ENCODE measurements around the gene HSF2BP.
"Not testable (repeated sequence)": the region's sequence is repeated elsewhere in the genome, so short reads cannot be mapped to it uniquely, and the experiment has no call there.

Gene HSF2BP

GRCh38 chr21:43616861-43617260 lies 42.4 kb downstream of the HSF2BP start:
- not testable (repeated sequence) for DNase-seq

DNA sequence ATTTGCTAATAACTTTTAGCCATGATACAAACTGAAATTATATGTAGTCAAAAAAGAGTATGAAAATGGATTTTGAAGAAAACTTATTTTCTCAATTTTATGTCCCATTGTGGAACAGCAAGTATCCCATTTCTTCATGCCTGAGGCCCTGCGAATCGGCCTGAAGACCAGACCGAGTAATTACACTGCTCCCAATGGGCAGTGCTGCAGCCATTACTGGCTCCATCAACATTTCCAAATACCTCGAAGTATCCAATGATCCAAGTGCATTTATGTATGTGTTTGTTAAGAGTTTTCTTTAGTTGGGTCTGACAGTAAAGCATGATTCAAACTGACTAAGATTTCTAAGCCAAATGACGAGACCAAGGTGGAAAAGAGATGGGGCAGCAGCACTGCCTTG lies 44.4 kb downstream of the HSF2BP start:
- no peak for DNase-seq

- no peak for DNase-seq
Measured at GRCh38 chr21:43613755-43614638, 45.3 kb downstream of the HSF2BP start.

DNA sequence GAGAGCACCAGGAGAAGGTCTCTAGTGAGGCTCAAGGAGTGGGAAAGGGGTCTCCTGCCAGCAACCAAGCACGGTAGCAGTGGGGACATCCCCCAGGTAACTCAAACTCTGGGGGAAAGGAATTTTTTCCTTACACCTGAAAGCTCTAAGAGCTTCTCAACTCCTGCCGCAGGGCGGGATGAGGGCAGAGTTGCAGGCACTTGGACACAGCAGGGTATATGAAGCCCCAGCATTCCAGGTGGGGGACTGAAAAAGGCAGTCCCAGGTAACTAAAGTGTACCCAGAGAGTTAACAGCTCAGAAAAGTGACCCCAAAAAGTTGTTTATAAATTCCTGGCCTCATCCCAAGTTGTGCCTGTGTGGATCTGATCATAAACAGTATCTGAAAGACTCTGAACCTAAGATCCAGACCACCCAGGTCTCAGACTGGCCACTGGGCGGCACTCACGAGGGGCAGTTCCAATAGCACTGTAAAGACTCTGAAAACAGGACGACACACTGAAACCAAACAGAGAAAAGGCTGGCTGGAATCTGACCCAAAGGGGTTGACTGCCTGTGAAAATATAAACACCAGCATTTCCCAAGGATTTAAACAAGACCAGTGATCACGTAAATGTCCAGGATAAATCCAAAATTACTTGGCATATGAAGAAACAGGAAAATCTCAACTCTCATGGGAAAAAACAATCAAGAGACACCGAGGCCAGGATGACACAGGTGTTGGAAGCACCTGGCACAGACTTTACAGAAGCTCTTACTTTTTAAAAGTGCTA lies 47.5 kb downstream of the HSF2BP start:
- no peak for DNase-seq

DNA sequence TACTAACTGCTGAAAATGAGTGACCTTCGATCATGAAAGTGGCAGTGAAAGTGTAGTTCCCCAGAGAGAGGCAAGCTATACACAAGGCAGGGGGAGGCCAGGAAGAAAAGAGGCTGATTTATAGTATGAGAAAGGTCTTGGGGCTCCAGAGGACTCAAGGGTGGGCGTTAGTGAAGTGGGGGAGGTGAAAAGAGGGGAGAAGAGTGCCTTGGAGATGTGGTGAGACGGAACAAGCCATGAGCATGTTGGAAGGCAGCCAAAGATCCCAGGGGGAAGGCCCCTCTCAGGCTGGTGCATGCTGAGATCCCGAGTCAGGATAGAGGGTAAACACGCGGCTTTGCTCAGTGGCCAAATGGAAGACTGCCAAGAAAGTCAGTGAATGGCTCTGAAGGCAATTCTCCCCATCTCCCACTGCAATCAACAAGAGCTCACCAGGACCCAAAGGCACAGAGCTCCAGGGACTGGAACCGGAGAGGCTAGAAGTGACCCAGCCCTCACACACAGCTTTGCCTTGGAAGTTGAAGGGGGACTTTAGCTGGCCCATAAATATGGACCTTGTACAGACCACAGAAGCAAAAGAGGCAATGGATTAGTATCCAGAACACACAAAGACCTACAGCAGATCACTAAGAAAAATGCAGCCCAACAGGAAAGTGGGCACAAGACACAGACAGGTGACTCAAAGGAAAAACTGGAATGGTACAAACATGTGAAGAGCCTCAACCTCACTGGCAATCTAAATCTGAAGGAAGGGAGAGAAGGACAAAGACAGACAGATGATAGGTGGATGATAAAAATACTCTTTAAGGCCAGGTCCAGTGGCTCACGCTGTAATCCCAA lies 49.6 kb downstream of the HSF2BP start:
- DNase-seq = no peak

GRCh38 chr21:43608664-43609063 lies 50.6 kb downstream of the HSF2BP start:
- DNase-seq = no peak

DNA sequence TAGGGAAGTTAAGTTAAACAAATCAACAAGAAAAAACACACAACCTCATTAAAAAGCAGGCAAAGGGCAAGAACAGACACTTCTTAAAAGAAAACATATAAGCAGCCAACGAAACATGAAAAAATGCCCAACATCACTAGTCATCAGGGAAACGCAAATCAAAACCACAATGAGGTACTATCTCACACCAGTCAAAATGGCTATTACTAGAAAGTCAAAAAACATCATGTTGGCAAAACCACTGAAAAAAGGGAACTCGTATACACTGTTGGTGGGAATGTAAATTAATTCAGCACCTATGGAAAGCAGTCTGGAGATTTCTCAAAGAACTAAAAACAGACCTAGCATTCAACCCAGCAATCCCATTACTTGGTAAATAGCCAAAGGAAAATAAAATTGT lies 51.1 kb downstream of the HSF2BP start:
- DNase-seq = no peak

GRCh38 chr21:43605320-43606215 lies 53.7 kb downstream of the HSF2BP start:
- DNase-seq = no peak

DNA sequence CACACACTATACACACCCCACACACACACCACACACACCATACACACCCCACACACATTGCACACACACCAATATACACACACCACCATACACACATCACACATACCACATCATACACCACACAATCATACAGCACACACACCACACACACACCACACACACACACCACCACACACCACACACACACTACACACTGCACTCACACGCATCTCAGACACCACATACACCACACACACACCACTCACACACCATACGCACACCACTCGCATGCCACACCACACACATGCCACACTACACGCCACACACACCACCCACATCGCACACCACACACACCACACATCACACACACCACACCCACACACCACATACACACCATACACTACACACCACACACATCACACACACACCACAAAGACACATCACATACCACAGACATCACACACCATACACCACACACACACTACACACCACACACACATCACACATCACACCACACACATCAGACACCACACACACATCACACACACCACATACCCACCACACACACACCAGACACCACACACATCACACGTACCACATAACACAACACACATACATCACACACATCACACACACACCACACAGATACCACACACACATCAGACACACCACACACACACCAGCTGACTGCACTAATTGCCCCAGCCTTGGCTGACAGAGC lies 54.6 kb downstream of the HSF2BP start:
- no peak for DNase-seq

DNA sequence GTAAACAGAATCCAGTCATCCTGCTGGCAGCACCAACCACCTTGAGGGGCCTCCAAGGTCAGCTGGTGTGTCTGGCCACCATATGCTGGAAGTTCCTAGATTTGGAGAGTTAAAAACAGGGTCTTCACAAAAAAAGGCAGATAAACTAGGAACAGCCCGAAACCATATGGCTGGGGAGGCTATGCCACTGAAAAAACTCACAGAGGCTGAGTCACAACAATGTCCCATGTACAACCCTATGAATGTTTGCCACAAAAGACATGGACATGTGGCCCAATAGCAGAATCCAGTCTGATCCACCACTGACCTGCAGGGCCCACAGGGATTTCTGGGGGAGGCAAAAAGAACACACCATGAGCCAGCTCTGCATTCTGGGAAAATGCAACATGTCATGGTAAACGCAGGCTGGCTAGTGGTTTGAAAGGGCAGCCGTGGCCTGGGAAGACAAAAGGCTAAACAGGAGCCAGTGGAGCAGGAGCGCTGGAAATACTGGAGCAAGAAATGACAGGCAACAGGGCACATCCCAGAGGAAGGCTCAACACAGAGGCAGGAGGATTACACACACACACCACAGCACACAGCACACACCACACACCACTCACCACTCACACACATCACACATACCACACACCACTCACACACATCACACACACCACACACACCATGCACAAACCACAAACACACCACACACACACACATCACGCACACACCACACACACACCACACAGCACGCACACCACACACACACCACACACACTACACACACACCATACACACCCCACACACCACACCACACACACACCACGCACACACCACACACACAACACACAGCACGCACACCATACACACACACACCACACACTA lies 55.4 kb downstream of the HSF2BP start:
- no peak for DNase-seq

- no peak for DNase-seq
Measured at GRCh38 chr21:43603233-43603626, 56.1 kb downstream of the HSF2BP start.

- no peak for DNase-seq
Measured at GRCh38 chr21:43602266-43603232, 56.7 kb downstream of the HSF2BP start.

GRCh38 chr21:43600642-43601402 lies 58.5 kb downstream of the HSF2BP start:
- DNase-seq = no peak

DNA sequence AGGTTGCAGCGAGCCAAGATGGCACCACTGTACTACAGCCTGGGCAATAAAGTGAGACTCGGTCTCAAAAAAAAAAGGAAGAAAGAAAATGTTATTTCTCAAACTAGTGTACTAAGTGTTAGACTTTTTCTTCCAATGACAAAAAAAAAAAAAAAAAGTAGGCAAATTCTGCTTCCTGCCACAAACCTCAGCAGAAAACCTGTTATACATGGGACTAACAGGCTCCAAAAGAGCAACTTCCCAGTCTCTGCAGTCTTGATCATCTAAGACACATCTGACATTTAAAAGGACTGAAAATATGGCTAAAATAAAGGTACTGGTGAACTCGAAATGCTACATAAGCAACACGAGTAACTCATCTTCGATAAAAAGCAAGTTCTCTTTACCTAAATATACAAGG lies 59.6 kb downstream of the HSF2BP start:
- DNase-seq = no peak

DNA sequence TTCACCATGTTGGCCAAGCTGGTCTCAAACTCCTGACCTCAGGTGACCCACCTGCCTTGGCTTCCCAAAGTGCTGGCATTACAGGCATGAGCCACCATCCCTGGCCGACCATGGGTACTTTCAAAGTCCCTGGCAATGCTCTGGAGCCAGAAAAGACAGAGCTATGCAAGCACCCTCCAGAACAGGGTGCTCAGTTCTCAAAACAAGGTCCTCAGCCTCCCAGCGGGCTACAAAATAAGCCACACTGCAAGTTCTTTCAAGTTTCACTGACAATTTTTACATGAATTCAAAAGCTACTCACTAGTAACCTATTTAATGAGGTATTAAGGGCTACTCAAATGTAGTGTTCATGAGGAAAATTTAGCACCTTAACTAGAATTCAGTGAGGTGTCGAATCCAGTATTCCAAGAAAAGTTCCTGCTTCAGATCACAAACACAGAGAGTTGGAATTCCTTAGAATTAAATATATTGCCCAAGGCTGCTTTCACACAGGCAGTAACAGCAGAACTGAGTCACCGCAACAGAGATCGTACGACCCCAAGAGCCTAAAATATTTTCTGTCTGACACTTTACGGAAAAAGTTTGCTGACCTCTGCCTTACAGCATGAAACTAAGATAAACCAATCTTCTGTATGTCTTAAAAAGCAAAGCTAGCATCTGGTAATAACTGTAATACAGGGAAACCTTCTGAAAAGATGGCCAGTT lies 60.7 kb downstream of the HSF2BP start:
- DNase-seq = no peak

DNA sequence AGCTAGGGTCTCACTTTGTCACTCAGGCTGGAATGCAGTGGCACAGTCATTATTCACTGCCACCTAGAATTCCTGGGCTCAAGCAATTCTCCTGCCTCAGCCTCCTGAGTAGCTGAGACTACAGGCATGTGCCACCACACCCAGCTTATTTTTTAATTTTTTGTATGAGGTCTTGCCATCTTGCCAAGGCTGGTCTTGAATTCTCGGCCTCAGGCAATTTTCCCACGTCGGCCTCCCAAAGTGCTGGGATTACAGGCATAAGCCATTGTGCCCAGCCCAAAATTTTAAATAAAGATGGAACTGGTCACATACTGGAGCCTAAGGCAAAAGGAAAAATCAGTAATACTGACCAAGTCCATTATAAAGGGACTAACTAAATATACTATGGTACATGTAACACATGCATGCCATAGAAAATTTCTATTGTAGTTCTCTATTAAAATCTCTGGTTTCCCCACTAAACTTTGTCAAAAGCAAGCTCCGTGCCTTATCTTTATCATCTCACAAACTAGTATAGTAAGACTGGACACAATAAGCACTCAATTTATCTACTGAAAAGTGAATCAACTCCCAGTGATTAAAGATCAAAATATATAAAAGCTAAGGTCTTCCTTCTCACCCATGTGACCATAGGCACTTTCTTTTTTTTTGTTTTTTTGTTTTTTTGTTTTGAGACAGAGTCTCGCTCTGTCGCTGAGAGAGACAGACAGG lies 61.6 kb downstream of the HSF2BP start:
- DNase-seq = no peak

DNA sequence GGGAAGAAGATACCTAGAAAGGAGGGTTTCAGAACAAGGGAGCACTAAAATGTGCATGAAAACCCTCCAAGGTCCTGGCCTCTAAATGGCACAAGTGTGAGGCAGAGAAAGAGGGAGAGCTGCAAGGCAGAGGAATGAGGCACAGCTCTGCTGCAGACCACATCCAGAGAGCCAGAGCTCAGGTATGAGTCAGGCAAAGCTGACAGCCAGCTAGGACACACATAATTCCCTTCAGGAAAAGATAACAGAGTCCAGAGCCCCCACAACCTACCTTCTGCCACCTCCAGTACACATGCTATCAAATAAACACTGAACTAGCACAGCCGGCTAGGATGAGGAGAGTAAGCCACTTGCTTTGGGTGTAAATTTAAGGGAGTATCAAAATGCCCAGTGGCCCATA lies 62.2 kb downstream of the HSF2BP start:
- DNase-seq = no peak

Measured in stimulated activated CD4-positive, alpha-beta T cell treated with anti-CD3 and anti-CD28 coated beads, Interleukin-2, amount 100 ng/mL, for 48 hours (primary cell).